ENCODE measurements around the gene ERBB2. TPM values are rescaled to one million over a fixed set of nuclear protein-coding genes. Genes with fewer than 3 reads are reported as not detected.

ERBB2 gene
- 75.8 TPM for total RNA-seq
- long read RNA-seq, full-length matches to known transcripts: 11 of 79 reads
- long read RNA-seq, partial matches to known transcripts: 62 of 79 reads
- long read RNA-seq, other reads (novel, unspliced or antisense): 6 of 79 reads

DNA sequence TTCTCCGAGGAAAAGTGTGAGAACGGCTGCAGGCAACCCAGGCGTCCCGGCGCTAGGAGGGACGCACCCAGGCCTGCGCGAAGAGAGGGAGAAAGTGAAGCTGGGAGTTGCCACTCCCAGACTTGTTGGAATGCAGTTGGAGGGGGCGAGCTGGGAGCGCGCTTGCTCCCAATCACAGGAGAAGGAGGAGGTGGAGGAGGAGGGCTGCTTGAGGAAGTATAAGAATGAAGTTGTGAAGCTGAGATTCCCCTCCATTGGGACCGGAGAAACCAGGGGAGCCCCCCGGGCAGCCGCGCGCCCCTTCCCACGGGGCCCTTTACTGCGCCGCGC lies at the start of gene ERBB2:
ERBB2 (plus strand) TSS at position 247 of the 330 bp plus-strand sequence. CDS start 175 bp downstream, outside the sequence.
- peak; percentile 77 for DNase-seq
- intact Hi-C loops (cut with micrococcal nuclease): no loop called here

GRCh38 chr17:39650121-39650579 lies 49.7 kb upstream of the ERBB2 start:
- DNase-seq (no peak), ATAC-seq (no peak)
- intact Hi-C loops (cut with micrococcal nuclease): no loop called here

More for the DNA sequence above, at the start of gene ERBB2:
- ATAC-seq: peak; percentile 88

GRCh38 chr17:39651923-39652586 lies 47.8 kb upstream of the ERBB2 start:
- ATAC-seq (no peak), DNase-seq (no peak)
- intact Hi-C loops (cut with micrococcal nuclease): no loop called here

- DNase-seq (no peak), ATAC-seq (no peak)
- intact Hi-C loops (cut with micrococcal nuclease): no loop called here
These were observed 47.1 kb upstream of the ERBB2 start for GRCh38 chr17:39652587-39653315.

GRCh38 chr17:39653316-39653661 lies 46.6 kb upstream of the ERBB2 start:
- ATAC-seq (no peak), DNase-seq (no peak)
- intact Hi-C loops (cut with micrococcal nuclease): no loop called here

DNA sequence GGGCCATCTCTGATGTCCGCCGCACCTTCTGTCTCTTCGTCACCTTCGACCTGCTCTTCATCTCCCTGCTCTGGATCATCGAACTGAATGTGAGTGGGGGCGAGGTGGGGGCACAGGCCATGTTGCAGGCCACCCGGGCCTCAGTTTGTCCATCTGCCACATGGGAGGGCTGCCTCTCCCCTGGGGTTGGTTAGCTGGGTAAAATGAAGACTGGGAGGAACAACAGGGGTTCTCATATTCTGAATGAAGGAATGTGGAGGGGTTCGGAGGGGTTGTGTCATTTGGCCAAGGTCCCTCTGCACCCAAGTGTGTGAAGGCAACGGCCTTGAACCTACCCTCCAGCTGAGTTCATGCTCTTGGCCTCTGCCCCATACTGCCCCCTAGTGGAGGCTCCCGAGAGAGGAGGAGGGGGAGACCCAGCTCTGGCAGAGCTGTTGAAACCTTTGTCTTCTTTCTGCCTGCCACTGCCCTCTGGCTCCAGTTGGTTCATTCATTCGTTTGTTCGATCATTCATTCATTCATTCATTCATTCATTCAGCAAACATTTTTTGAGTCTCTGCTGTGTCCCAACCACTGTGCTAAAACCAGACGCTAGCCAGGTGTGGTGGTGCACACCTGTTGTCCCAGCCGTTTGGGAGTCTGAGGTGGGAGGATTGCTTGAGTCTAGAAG lies 46.1 kb upstream of the ERBB2 start:
- intact Hi-C loops (cut with micrococcal nuclease): no loop called here
- ATAC-seq (peak; percentile 58), DNase-seq (peak; percentile 75)

- DNase-seq (no peak), ATAC-seq (no peak)
- intact Hi-C loops (cut with micrococcal nuclease): no loop called here
These were observed 44.8 kb upstream of the ERBB2 start for GRCh38 chr17:39655105-39655504.

GRCh38 chr17:39658346-39658745 lies 41.5 kb upstream of the ERBB2 start:
- intact Hi-C loops (cut with micrococcal nuclease): no loop called here
- ATAC-seq: no peak
- no peak for DNase-seq

DNA sequence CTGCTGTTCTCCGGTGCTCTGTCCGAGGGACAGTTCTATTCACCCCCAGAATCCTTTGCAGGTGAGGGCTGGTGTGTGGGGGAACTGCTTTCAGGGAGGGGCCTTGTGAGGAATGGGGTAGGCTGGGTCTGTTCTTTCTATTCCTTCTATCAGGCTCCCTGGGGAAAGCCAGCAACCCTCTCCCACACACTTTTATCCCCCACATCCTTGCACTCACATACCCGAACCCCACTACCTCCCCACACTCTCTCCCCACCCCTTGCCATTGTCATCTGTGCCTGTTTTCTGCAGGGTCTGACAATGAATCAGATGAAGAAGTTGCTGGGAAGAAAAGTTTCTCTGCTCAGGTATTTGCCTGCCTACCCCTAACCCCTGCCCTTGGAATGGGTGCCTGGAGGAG lies 41.1 kb upstream of the ERBB2 start:
- intact Hi-C loops (cut with micrococcal nuclease): no loop called here
- ATAC-seq: no peak
- no peak for DNase-seq

GRCh38 chr17:39659279-39660010 lies 40.4 kb upstream of the ERBB2 start:
- ATAC-seq (no peak), DNase-seq (peak; percentile 54)
- intact Hi-C loops (cut with micrococcal nuclease): no loop called here

DNA sequence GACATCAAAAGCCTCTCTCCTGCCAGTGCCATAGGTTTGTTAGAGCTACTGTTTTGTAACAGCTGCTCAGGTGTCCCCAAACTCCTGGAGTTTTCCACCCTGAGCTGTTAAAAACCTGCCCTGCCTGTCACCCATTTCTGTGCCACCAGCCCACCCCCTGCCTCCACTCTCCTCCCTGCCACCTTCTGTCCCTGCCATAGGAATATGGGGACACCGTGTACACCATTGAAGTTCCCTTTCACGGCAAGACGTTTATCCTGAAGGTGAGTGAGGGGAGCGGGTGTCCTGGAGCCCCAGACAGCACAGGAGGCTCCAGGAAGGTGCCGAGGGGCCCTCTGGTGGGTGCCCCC lies 39.9 kb upstream of the ERBB2 start:
- ATAC-seq (no peak), DNase-seq (no peak)
- intact Hi-C loops (cut with micrococcal nuclease): no loop called here

GRCh38 chr17:39660397-39661385 lies 39.2 kb upstream of the ERBB2 start:
- intact Hi-C loops (cut with micrococcal nuclease): no loop called here
- ATAC-seq: peak; percentile 19
- DNase-seq: peak; percentile 77

DNA sequence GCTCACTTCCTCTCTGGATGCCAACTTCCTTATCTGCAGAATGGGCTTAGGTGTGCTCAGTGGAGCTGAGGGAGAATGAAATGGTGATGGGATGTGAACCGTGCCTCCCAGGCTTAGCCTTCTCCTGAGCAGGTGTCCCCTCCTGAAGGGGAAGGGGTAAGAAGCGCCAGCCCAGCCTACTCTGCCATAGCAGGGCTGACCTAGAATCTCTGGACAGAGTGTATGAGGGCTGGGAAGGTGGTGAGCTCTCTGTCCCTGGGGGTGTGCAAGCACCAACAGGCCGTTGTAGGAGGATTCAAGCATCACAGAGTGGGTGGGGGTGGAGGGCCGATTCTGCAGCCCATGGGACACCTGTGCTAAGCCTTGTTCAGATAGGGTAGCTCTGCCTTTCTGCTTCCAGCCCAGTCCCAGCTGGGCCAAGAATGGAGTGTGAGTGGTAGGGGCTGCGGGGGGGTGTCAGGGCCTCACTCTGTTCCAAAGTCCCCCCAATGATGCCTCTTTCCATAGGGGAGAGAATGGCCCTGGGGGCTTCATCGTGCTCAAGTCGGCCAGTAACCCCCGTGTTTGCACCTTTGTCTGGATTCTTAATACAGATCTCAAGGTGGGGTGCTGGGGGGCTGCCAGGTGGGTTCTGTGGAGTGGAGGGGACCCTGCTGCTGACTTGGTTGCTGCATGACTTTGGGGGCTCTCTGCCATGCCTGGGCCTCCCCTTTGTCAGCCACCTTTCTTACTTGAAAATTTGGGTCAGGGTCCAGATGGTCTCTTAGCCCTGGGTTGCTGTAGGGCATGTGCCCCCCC lies 37.9 kb upstream of the ERBB2 start:
- ATAC-seq: no peak
- DNase-seq: no peak

DNA sequence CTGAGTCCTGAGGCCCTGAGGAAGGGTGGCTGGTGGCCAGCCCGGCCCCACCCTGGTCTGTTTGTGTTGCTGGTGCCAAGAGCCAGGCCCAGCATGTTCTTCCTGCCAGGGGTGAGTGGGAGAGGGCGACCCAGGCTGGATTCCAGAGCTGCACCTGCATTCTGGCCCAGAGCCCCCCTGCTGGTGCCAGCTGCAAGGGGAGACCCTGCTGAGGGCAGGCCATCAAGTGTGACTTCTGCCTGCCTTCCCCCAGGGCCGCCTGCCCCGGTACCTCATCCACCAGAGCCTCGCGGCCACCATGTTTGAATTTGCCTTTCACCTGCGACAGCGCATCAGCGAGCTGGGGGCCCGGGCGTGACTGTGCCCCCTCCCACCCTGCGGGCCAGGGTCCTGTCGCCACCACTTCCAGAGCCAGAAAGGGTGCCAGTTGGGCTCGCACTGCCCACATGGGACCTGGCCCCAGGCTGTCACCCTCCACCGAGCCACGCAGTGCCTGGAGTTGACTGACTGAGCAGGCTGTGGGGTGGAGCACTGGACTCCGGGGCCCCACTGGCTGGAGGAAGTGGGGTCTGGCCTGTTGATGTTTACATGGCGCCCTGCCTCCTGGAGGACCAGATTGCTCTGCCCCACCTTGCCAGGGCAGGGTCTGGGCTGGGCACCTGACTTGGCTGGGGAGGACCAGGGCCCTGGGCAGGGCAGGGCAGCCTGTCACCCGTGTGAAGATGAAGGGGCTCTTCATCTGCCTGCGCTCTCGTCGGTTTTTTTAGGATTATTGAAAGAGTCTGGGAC lies 37.1 kb upstream of the ERBB2 start:
- no peak for ATAC-seq
- DNase-seq: peak; percentile 58
- intact Hi-C loops (cut with micrococcal nuclease): no loop called here

More for the DNA sequence above, 37.9 kb upstream of the ERBB2 start:
- intact Hi-C loops (cut with micrococcal nuclease): no loop called here

DNA sequence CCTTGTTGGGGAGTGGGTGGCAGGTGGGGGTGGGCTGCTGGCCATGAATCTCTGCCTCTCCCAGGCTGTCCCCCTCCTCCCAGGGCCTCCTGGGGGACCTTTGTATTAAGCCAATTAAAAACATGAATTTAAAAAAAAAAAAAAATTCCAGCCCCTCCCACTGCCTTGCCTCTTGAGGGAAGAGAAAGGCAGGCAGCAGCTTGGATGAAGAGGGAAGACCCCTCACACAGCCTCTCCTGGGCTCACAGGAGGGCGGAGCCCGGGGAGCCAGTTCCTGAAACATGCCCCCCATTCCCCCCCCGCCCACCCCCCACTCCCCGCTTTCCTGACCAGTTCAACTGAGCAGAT lies 36.5 kb upstream of the ERBB2 start:
- intact Hi-C loops (cut with micrococcal nuclease): no loop called here
- DNase-seq: no peak
- no peak for ATAC-seq

DNA sequence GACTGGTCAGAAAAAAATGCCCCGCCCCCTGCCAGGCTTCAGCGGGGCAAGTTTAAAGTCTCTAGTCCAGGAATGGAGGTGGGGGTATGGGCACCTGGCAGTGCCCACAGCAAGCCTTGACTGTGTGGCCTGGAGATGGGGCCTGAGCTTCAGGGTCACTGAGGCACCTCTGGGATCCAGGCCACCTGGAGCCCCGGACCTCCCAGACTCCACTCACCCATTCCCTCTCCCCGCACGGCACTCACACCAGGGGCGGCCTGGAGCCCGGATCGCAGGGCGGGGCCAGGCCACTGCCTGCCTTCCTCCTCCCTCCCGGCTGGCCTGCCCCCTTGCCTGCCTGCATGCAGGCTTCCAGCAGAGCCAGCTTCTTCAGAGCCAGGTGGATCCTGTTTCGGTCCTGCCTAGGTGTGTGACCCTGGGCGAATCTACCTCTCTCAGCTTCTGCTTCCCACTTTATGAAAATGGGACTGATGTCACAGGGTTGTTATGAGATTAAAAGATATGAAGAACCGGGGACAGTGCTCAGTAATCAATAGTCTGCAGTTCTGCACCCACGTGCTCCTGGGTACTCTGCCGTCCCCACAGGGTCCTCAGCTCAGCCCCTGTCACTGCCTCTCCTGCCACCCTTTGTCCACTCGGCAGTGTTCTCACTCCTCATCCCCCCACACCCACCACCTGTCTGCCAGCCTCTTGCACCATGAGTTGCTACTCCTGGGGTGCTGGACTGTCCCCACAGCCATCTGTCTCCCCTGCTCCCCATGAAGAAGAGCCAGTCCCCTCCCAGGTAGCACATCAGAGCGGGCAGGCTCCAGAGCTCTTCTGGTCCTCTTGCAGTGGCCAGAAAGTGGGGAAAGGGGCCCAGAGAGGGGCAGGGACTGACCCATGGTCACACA lies 35.9 kb upstream of the ERBB2 start:
- ATAC-seq (peak; percentile 9), DNase-seq (peak; percentile 76)
- intact Hi-C loops (cut with micrococcal nuclease): no loop called here

All from left ventricle myocardium superior (tissue), 1 donor.